ENCODE data around the gene CDC42BPA.

DNA sequence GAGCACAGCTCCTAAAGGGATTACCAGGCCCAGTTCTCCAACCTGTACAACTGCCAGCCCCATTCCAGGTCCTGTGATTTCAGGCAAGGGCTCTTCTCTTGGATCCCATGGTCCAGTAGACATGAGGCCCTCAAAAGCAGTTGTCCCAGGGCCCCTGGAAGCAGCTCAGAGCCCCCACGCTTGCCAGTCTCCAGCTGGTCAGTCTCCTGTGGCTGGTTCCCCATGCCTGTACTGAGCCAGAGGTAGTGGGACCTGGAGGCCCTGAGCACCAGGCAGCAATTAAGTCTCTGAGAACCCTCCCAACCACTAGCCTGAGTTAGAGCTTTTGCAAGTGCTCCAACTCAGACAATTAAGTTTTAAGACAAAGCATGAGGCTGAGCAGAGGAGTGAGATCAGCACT is 36.9 kb downstream of the CDC42BPA start:
- no peak for TF ChIP-seq CTCF (IDR thresholded peaks at IDR 0.05; ENCODE audit: borderline replicate concordance, extremely low read depth, low read length, poor library complexity, severe bottlenecking)
- no peak for TF ChIP-seq EZH2 (IDR thresholded peaks at IDR 0.05; ENCODE audit: borderline replicate concordance, low read depth, low read length, severe bottlenecking)
